Ecto neural progenitor cell (in vitro differentiated cells): ENCODE measurements around the gene RING1.
A peak's percentile ranks its signal among the peaks of the same experiment; 100 is the strongest.

Experiments used
- DNase-seq: peaks from one replicate; pipeline ENCODE4 v3.0.0-alpha.2; 2018; ENCODE audit warnings: low spot score

RING1 gene

DNA sequence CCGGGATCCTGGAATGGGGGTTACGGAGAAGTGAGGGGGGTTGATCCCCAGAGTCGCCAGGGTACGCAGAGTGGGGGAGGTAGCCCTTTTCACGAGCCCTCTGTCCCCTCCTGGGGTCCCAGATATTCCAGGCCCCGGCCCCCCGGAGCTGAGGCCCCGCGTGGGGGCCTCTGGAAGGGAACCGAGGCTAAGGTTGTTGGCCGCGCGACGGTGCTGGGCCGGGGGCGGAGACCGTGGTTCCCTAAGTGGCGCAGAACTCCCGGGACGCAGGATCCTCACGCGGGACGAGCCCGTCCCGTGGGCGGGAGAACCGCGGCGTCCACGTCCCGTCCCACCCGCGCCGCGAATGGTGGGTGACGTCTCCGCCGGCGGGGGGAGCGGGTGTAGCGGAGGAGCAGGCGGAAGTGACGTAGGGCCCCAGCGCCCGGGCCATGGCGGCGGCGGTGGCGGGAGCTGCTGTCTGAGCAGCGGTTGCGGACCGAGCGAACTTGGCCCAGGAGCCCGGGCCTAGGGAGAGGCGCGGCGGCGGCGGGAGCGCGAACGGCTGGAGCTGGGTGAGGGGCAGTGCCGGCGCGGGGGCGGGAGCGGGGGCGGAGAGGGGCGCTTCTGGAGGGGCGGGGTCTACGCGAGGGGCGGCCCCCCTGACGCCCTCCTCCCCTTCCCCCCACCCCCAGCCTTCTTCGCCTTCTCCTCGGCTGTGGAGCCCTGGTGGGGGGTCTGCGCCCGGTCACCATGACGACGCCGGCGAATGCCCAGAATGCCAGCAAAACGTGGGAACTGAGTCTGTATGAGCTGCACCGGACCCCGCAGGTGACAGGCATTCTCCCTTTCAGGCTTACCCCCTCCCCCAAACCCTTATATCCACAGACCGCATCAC is at the start of gene RING1:
TSS of gene RING1 (plus strand) at position 410 of the 877 bp plus-strand sequence. CDS start at position 733, 323 bp downstream.
- DNase-seq, result peak; percentile 92

DNA sequence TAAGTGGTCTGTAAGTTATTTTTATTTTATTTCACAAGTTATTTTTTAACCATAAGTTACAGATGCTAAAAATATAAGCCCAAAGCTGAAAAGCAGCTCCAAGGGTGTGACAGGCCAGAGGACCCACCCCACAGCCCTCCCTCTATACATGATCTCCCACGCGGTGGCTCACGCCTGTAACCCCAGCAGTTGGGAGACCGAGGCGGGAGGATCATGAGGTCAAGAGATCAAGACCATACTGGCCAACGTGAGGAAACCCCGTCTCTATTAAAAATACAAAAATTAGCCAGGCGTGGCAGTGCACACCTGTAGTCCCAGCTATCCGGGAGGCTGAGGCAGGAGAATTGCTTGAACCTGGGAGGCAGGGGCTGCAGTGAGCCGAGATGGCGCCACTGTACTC is 48.2 kb upstream of the RING1 start:
- DNase-seq, result no peak

DNA sequence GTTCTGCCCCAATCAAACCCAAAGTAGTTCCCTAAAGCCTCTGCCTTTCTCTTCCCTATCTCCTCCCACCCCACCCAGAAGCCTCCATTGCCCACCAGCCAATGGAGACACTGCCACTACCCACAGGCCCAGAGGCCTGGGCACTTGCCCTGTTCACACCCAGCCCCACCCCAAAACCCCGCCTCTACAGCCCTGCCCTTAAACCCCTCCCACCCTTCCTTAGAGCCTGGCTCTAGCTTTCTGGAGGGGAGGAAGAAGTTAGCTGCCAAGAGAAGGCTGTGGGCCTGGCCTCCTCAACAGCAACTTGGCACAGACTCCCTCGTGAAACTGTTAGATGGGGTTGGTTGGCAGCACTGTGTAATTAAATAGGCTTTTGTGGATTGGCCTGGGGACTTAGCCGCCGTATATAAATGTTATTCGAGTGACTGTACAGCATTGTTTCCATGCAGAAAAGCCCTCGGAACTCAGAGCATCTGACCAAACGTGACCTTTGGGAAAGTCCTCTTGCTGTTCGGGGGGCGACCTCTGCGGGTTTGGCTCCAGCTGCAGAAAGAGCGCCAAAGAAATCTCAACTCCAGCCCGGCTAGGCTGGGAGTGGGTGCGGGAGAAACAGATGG is 47.5 kb upstream of the RING1 start:
- DNase-seq, result no peak

DNA sequence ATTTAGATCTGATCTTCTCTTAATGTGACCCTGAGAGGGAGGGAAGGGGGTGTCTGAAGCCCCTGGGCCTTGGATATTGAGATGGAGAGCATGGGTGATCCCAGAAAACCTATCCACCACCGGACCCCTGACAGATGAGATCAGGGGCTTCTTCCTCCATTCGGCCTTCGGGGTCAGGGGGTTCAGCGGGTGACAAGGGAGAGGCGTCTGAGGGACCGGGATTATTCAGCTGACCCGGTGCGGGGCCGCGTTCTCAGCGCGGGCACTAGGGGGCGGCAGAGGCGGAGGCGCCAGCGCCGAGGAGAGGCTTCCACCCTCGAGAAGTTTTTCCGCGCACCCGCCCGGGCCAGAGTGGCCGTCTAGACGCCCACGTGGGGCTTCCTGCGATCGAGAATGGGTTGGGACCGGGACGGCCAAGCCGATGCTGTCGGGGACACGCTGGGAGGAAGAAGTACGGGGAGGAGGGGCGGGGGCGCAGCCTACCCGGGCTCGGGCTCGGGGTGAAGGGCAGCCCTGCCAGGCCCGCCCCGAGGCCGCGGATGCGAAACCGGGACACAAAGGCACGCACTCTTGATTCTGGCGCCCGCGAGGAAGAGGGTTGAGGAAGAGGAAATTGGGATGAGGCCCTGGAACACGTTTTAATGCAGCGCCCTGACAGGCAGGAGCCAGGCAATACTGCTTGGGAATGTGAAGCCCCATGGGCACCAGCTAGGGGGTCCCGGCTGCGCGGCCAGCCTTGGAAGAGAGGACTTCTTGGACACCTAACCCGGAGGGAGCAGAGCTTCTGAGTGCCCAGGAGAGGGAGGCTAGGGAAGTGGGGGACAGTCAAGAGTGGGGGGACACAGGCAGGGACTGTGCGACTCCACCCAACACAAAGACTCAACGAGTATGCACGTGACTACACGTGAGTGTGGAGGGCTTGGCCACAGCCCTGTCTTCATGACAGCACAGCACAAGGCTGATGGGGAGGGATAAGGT is 46.7 kb upstream of the RING1 start:
- DNase-seq, result peak; percentile 86

DNA sequence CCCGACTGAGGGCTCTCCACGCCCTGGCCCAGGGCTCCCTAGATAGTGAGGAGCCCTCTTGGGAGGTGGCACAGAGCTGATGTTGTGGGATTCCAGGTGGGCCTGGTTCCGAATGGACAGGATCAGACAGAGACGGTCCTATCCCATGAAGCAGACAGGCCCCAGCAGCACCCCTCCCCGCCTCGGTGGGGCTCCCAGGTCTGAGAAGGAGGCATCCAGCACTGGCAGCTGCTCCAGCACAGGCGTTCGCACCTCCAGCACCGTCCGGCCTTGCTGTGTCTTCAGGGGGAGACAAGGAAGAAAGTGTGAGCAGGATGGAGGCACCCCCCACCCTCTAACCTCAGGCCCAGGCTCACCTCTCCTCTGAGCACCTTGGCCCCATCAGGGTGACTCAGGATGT is 44.8 kb upstream of the RING1 start:
- DNase-seq, result no peak

DNA sequence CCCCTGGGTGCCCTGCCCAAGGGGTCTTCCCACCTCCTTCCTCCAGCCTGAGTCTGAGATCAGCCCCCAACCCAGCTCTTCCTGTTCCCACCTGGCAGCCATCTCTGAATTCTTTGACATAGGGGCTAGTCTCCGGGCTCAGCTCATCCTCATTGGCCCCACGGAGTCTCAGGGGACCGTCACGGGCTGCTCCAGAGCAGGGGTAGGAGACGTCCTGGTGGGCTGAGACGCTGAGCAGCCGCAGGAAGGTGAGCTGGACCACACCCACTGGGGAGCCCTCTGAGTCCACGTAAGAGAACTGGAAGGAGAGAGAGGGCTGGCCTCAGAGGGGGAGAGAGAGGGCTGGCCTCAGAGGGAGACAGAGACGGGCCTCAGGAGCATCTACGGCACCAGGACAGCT is 44.1 kb upstream of the RING1 start:
- DNase-seq, result no peak

DNA sequence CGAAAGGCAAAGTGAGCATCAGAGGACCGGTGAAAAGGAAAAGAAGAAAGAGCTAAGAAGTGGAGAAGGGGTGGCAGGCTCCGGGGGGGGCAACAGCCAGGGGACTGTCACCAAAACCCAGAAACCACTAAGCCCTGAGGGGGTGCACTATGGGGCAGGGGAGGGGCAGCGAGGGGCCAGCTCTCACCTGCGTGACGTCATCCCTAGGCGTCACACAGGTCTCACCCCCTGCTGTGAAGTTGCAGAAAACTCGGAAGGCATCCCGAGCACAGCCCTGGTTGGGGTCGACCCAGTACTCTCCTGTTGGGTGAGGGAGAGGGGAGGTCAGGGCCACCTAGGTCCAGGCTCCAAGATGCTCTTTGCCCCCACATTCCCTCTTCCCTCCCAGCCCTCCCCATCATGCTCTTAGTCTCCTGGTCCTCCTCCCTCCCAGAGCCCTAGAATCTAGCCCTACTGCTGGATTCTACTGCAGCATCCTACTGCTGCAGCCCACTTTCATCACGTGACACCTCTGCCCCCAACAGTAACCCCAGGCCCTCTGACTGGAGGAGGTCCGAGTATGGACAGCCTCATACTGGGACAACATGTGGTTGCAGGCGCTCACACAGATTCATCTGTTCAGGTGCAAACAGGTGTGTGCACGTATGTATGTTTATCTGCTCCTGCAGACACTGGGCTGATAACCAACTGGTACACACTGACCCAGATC is 43.5 kb upstream of the RING1 start:
- DNase-seq, result no peak

DNA sequence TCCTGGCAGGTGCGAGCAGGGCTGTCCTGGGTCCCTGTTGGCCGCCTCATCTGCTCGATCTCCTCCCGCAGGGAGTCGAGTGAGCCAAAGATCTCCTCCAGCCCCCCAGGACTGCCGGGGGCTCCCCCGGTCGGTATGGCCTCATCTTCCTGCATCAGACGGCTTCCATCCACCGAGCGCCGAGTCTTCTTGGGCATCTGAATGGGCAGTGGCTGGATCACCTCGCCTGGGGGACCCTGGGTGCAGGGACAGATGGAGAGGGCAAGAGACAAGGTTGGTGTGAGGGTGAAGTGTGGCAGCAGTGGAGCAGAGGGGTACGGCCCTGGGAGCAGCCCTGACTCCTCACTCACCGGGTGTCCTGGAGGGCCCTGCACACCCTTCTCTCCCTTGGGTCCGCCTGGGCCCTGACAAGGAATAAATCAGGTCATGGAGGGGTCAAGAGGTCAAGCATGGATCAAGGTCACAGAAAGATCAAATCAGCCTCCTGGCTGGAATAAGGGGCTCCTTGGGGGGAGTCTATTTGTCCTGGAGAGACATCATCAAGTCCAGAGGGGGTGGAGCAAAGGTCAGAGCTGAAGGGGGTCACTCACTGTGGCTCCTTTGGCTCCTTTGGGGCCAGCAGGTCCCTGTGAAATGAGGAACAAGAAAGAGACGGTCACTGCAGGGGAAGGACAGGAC is 42.6 kb upstream of the RING1 start:
- DNase-seq, result no peak

DNA sequence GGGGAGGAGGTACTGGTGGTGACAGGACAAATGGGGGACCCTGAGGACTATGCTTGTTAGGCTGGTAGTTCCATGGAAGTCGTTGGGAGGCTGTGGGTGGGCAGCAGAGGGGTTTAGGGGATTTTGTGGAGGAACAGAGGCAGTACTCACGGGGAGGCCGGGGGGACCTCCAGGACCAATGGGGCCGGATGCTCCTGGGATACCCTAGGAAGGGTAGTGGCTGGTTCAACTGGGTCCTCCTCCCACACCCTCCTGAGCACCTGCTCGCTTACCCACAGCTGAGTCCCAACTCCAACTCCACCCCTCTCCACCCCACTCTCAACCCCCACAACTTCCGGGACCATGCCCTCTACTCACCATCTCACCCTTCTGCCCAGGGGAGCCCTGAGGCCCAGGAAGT is 41.9 kb upstream of the RING1 start:
- no peak for DNase-seq

DNA sequence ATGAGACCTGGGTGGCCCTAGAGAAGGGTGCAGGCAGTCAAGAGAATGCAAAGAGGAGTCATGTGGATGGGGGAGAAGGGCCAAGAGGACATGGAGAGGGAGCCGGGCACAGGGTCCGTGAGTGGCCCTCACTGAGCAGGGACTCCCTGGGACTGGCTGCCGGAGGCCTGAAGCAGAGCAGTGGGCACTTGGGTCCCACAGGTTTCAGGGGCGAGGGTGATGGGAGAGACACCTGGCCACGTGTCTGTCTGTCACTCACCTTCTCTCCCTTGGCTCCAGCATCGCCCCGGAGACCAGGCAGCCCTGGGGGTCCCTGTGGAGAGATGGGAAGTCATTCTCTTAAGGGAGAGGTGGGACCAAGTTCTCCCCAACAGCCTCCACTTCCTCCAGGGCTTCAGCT is 41.5 kb upstream of the RING1 start:
- DNase-seq, result no peak

DNA sequence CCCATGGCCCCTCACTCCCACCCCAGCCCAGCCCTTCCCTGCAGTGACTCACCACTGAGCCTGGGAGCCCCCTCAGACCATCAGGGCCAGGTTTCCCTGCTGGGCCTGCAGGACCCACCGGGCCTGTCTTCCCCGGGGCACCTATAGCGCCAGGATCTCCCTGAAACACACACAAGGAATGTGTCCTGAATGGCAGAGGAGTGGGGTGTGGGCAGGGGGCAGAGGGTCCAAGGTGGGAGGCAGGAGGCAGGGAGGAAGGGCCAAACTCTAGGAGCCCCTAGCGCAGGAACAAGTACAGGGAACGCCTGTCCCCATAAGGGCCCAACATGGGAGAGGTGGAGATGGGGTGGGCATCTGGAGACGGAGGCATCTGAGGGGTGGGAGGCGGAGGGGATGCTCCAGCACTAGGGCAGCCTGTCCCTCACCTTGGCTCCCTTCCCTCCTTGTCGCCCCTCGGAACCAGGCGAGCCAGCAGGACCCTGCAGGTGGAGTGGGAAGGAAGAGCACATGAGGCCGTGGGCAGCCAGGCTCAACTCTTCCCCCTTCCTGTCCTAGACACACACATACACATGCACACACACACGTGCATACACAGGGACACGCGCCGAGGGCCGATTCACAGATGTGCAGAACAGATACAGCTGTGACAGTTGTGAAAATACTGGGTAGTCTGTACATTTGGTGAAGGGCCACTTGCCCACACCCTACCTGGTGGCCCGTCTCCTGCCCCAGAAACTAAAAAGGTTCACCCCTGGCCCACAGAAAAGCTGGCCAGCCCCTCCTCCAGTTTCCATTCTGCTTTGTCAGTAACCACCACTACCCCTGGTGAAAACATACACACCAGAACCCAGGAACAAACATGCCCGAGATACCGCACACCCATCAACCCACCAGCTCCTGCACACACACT is 40.7 kb upstream of the RING1 start:
- peak; percentile 34 for DNase-seq

DNA sequence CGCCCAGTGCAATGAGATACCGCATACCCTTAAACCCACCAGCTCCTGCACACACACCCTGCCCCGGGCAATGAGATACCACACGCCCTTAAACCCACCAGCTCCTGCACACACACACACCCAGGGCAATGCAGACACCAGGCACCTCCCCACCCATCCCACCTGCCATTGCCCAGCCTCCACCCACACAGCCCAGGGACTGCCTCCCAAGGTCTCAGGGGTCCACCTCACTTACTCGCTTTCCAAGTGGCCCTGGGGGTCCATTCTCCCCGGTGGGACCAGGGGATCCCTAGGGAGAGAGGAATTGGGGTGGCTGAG is 40.1 kb upstream of the RING1 start:
- DNase-seq, result no peak

DNA sequence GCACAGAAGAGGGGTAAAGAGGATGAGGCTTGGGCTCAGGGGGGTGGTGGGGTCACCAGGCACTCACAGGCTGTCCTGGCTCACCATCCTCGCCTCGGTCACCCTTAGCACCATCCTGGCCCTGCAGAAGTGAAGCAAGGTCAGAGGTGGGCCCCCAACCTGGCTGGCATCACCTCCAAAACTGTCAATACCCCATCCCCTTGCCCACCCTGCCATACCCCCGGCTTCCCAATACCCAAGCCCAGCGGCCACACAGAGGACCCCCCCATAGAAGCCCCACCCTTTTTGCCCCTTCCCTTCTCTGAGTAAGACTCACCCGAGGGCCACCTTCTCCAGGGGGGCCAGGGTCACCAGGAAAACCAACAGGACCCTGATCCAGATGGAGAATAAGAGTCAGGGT is 39.7 kb upstream of the RING1 start:
- no peak for DNase-seq

DNA sequence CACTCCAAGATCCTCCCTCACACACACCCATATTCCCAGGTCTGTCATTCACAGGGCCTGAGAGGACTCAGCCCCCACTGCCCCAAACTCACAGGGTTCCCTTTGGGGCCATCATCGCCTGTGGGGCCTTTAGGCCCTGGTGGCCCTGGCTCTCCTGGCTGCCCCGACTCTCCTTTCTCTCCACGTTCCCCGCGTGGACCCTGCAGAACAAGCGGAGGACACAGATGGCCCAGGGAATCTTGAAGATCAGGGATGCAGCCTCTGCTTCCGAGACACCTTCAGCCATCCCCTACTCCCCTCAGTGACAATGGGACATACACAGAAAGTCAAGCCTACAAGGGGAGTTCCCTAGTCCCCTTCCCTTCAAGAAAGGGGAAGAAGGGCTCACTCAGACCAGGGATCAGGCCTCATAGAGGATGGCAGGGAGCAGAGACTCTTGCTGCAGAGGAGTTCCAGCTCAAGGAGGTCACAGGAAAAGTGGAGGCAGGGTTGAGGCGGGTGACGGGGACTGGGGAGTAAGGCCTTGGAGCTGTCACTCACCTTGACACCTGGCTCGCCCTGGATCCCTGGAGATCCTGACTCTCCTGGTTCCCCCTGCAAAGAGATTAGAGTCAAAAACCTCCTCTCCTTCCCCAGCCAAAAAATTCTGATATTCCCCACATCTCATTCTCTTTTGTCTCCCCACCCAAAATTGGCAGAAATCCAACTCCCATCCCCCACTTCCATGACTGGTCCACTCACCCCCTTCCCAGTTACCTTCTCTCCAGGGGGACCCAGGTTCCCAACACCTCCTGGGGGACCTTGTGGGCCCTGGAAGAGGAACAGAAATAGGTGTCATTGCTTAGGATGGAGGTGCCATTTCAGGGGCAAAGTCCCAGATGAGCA is 38.8 kb upstream of the RING1 start:
- DNase-seq, result no peak

DNA sequence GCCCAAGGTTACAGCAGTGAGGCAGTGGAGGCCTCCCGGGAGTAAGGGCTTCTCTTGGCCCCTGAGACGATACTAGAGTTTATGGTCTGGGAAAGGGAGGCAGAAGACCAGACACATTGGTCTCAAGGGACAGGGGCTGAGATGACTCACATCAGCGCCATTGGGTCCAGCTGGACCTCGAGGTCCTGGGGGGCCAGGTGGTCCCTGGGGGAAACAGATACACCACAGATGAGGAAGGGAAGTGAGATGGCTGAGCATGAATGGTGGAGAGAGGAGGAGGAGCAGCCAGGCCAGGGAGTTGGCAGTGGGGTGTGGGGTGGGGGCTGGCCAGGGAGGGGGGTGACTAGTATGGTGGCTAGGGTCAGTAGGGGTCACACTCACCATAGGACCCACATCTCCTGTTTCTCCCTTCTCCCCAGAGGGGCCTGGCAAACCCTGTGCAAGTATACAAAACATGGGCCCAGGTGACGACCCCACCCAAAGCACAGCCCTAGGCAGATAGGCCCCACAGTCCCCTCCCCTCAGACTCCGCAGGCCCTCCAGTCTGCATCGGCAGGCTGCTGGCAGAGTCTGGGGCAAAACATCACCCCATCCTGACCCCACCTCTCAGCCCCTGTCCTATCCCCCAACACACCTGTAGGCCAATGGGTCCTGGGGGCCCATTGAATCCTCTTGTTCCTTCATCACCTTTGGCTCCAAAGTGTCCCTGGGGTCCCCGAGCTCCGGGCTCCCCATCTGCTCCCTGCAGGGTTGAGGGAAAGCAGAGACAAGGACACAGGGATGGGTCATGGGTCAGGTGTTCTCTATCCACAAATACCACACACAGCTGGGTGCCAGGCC is 37.9 kb upstream of the RING1 start:
- no peak for DNase-seq

DNA sequence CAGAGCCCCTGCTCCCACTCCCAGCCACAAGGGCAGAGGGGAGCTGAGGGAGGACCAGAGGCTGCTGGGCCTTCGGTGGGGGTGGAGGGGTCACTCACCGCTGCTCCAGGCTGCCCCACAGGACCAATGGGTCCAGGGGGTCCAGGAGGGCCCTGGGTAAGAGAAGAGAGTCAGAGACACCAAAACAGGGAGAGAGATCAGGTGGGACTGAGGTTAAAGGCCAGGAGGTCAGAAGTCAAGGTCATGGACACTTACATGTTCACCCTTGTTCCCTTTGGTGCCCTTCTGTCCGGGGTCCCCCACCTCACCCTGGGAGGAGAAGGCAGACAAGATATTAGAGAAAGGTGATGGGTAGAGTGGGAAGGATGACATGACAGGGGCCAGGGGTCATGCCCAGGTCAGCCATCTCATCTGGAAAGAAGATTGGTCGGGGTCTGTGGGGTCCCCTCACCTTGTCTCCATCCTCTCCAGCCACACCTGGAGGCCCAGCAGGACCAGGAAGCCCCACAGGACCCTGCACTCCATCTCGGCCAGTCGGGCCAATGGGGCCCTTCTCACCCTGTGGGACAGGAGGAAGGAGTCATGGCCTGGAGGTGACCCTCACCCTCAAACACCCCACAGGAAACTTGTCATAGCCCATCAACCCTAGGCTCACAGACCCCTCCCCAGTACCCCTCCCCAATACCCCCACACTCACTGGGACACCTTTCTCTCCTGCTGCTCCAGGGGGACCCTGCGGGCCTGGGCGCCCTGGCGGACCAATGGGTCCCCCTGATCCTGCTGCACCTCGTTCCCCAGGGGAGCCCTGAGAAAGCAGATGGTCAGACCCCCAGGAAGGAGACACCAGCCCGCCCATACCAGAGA is 37.1 kb upstream of the RING1 start:
- DNase-seq, result no peak
